SU-DHL-6 (cell line): ENCODE measurements around the gene ZBTB47.

Experiments
- CTCF ChIP-seq: fragments of 200-600 bp; sonication (generic); IDR thresholded peaks from one replicate; pipeline ENCODE4 v1.5.1; 2017; ENCODE audit warnings: antibody characterized with exemption, mild to moderate bottlenecking, low read length, moderate library complexity; ENCODE audit not compliant: insufficient read depth, poor library complexity, severe bottlenecking
- EZH2phosphoT487 ChIP-seq: fragments of 200-600 bp; sonication (generic), shearing (Covaris generic); conservative IDR thresholded peaks from 2 replicates; pipeline ENCODE4 v1.6.1; 2018; ENCODE audit warnings: mild to moderate bottlenecking, antibody characterized with exemption, low read length, moderate library complexity, mixed read lengths

GRCh38 chr3:42670670-42671069 lies 17.2 kb downstream of the ZBTB47 start:
- no peak for TF ChIP-seq CTCF
- TF ChIP-seq EZH2phosphoT487 = no peak
